Naive thymus-derived CD8-positive, alpha-beta T cell (primary cell): ENCODE results near the gene CYP1B1. TPM values are rescaled to one million over a fixed set of nuclear protein-coding genes. Genes with fewer than 3 reads are reported as not detected.
"Not testable (repeated sequence)": the region's sequence is repeated elsewhere in the genome, so short reads cannot be mapped to it uniquely, and the experiment has no call there.

Experiments used
- ATAC-seq, 2 donors: fragments of 150-1000 bp; cut with Tn5 transposase in 1 of 2; sonication (Bioruptor Pico), chemical (Tn5 transposase) in 1 of 2; 1 replicate in 1 of 2; 2 replicates in 1 of 2; pipeline ENCODE4 v1.10.0; 2021; ENCODE audit warnings: mild to moderate bottlenecking in 2 of 2, moderate library complexity in 2 of 2
- POLR2A ChIA-PET: fragments of 350-600 bp; sonication (Branson Sonifier 250); formaldehyde crosslinking; loops from one replicate; lab custom pipeline; 2021; ENCODE audit warnings: antibody characterized with exemption; lab: Charles Lee
- DNase-seq, 10 donors: peaks; one replicate each; pipeline versions ENCODE4 v3.0.0 to v3.0.0-alpha.2; 2020 to 2022
- H3K27ac Mint-ChIP-seq, 10 donors: one replicate each; pipeline ENCODE4 v1.8.0; 2020 to 2022; ENCODE audit warnings: mild to moderate bottlenecking in 10 of 10, mixed read lengths in 10 of 10, moderate library complexity in 4 of 10, inconsistent platforms in 1 of 10
- H3K27me3 Mint-ChIP-seq, 5 donors: one replicate each; pipeline ENCODE4 v1.8.0; 2021 to 2022; ENCODE audit warnings: mixed read lengths in 5 of 5
- H3K36me3 Mint-ChIP-seq, 3 donors: one replicate each; pipeline ENCODE4 v1.8.0; 2020 to 2022; ENCODE audit warnings: mixed read lengths in 3 of 3, mild to moderate bottlenecking in 2 of 3, inconsistent platforms in 1 of 3
- H3K4me1 Mint-ChIP-seq, 4 donors: one replicate each; pipeline ENCODE4 v1.8.0; 2021 to 2022; ENCODE audit warnings: mixed read lengths in 4 of 4
- H3K4me3 Mint-ChIP-seq, 10 donors: one replicate each; pipeline ENCODE4 v1.8.0; 2020 to 2022; ENCODE audit warnings: mild to moderate bottlenecking in 10 of 10, mixed read lengths in 10 of 10, moderate library complexity in 6 of 10, inconsistent platforms in 1 of 10
- H3K9me3 Mint-ChIP-seq, 9 donors: one replicate each; pipeline ENCODE4 v1.8.0; 2020 to 2022; ENCODE audit warnings: mixed read lengths in 9 of 9, mild to moderate bottlenecking in 3 of 9, inconsistent platforms in 1 of 9, moderate library complexity in 1 of 9
- polyA plus RNA-seq, 3 donors: library from polyadenylated mRNA; unstranded; fragments of 300-500 nt; fragmentation: Illumina TruSeq; gene quantifications; one replicate each; pipeline ENCODE4 v1.2.3, GENCODE V29; 2021
- total RNA-seq, 8 experiments: library from RNA in 2 of 8; stranded (reverse) in 2 of 8; gene quantifications; one replicate each; pipeline ENCODE4 v1.2.3 and lab custom pipeline; 2021 to 2026

CYP1B1 gene
- total and polyA plus RNA-seq, 5 experiments from 2014 or later: 0.10 to 3.9 (median 1.2) TPM; not detected in 1

DNA sequence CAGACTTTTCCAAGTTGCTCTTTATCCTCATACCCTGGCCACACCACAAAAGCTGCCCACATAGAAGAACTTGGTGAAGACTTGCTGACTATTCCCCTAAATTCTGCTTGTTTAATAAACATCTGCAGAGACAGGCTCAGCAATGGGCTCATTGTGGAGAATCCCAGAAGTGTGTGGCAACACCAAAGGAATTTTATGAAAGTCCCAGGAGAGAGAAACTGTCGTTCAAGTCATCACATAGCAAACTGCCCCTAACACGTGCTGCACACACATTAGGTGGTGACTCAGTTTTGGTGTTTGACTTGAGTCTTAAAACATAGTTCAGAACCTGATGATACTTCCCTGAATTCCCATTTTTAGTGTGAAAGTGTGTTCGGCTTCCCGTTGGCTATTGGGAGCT is 38.6 kb downstream of the CYP1B1 start:
- no peaks in the 10 kb centered on the region for H3K36me3 Mint-ChIP-seq
- DNase-seq: no peak
- peaks cover 2 to 8% (median 6%) of the 10 kb centered on the region in 4 donors for H3K4me1 Mint-ChIP-seq
- no peak overlapping the region for H3K4me3 Mint-ChIP-seq
- POLR2A ChIA-PET: no interaction called here
- peaks cover 0 to 5% (median 0%) of the 10 kb centered on the region in 9 donors for H3K9me3 Mint-ChIP-seq
- peaks cover 19 to 50% (median 40%) of the 10 kb centered on the region in 5 donors for H3K27me3 Mint-ChIP-seq
- H3K27ac Mint-ChIP-seq: no peak overlapping the region
- ATAC-seq: no peak

DNA sequence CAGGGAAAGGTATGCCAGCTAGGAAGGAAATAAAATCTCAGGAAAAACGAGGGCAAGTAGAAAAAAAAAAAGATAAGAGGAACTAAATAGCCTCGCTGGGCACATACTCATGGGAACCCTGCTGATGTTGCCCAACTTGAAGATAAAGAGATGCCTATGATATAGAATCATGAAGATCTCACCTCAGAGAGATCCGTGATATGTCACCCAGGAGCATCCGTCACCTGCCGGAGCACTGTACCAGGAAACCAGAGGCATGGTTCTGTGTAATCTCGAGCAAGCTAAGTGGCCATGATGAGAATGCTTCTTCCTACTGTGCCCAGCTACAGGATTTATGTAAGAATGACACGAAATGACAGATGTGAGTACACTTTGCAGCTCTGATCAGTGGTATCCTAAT is 40.0 kb downstream of the CYP1B1 start:
- Mint-ChIP-seq H3K27me3 (peaks cover 19 to 50% (median 40%) of the 10 kb centered on the region in 5 donors), H3K36me3 (peaks cover 0 to 2% (median 0%) of the 10 kb centered on the region in 3 donors), H3K4me3 (no peak overlapping the region), H3K27ac (no peak overlapping the region), H3K9me3 (peaks cover 0 to 2% (median 0%) of the 10 kb centered on the region in 9 donors), H3K4me1 (peaks cover 2 to 8% (median 6%) of the 10 kb centered on the region in 4 donors)
- POLR2A ChIA-PET: no interaction called here
- ATAC-seq (no peak), DNase-seq (no peak)

DNA sequence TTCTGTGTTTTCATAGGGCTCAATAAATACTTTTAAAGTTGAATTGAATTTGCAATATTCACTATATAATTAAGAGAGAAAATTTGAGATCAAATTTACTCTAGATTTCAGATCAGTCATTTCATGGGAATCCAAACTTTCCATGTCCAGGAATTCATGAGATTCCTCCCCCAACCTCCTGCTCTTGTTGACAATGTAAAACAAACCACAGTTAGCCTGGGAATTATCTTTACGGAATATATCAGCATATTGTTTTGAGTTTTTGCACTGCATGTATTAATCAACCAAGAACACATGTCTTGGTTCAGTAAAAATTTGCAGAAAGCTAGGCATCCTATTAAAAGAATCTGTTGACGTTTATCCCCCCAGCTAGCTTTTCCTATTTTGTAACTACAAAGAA is 42.3 kb downstream of the CYP1B1 start:
- ATAC-seq: no peak

DNA sequence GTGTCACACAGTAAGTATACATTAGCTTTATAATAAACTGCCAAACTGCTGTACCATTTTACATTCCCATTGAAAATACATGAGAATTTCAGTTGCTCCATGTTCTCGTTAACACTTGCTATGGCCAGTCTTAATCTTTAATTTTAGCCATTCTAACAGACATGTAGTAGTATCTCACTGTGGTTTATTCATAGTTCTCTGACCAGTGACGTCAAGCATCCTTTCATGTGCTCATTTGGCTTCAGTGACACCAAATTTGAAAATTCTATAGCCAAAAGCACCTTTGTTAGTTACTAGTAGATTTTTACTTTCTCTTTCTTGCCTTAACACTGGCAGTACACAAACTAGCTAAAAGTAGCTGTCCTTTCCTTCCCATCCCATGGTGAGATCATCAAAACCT is 43.0 kb downstream of the CYP1B1 start:
- H3K27ac Mint-ChIP-seq: no peak overlapping the region
- POLR2A ChIA-PET: no interaction called here
- DNase-seq (no peak), ATAC-seq (no peak)
- H3K27me3 Mint-ChIP-seq: peaks cover 10 to 38% (median 27%) of the 10 kb centered on the region in 5 donors
- peaks cover 1 to 3% (median 2%) of the 10 kb centered on the region in 4 donors for H3K4me1 Mint-ChIP-seq
- no peak overlapping the region for H3K4me3 Mint-ChIP-seq
- H3K36me3 Mint-ChIP-seq: peaks cover 0 to 5% (median 3%) of the 10 kb centered on the region in 3 donors
- H3K9me3 Mint-ChIP-seq: peaks cover 0 to 2% (median 0%) of the 10 kb centered on the region in 9 donors

More for the DNA sequence above, 42.3 kb downstream of the CYP1B1 start:
- H3K4me1 Mint-ChIP-seq: peaks cover 2 to 8% (median 6%) of the 10 kb centered on the region in 4 donors
- peaks cover 0 to 2% (median 0%) of the 10 kb centered on the region in 9 donors for H3K9me3 Mint-ChIP-seq
- peaks cover 10 to 43% (median 32%) of the 10 kb centered on the region in 5 donors for H3K27me3 Mint-ChIP-seq
- POLR2A ChIA-PET: no interaction called here
- no peak overlapping the region for H3K27ac Mint-ChIP-seq
- no peak for DNase-seq
- no peak overlapping the region for H3K4me3 Mint-ChIP-seq
- H3K36me3 Mint-ChIP-seq: peaks cover 0 to 5% (median 2%) of the 10 kb centered on the region in 3 donors

DNA sequence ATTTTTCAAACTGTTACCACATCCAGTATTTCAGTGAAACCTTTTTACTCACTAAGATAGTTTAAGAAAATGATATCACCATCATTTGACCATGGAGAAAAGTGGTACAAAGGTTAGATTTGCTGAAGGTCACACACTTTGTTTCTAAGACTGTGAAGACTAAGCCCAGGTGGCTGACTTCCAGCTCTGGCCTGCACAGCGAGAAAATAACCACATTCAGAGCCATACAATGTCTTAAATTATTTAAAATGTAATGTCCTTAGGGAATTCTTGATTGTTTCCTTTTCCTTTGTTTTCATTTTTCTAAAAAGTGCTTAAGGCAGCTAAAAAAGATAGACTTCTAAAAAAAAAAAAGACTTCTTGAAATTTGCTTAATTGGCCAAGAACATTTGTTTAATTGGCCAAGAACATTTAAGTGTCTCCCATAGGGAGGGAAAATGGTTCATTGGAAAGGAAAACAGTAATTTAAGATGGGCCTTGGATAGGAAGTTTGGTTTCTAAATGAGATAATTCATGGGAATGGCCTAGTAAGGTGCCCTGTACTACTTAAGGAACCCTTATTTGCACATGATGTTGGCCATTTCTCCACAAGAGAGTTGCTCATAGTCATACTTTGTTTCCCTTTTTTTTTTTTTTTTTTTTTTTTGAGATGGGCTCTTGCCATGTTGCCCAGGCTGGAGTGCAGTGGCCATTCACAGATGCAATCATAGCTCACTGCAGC is 45.2 kb downstream of the CYP1B1 start:
- no peak for DNase-seq
- Mint-ChIP-seq H3K9me3 (peaks cover 0 to 2% (median 0%) of the 10 kb centered on the region in 9 donors), H3K4me3 (no peak overlapping the region), H3K27me3 (peaks cover 5 to 18% (median 10%) of the 10 kb centered on the region in 5 donors), H3K36me3 (peaks cover 0 to 5% (median 3%) of the 10 kb centered on the region in 3 donors), H3K4me1 (no peaks in the 10 kb centered on the region), H3K27ac (no peak overlapping the region)
- no peak for ATAC-seq
- POLR2A ChIA-PET: no interaction called here

DNA sequence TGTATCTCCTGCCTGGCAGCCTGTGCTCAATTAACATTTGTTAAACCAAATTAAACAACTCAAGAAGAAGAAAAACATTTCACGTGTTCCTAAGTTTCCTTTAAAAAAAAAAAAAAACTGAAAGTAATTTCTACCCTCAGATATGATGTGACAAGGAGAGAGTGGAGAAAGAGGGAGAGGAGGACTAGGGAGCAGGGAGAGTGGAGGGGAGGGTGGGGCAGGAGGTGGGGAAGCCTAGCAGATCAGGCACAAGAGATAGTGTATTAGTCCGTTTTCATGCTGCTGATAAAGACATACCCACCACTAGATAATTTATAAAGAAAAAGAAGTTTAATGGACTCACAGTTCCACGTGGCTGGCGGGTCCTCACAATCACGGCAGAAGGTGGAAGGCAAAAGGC is 46.4 kb downstream of the CYP1B1 start:
- Mint-ChIP-seq H3K9me3 (peaks cover 0 to 2% (median 0%) of the 10 kb centered on the region in 9 donors), H3K27me3 (peaks cover 2 to 10% (median 7%) of the 10 kb centered on the region in 5 donors), H3K36me3 (peaks cover 0 to 5% (median 3%) of the 10 kb centered on the region in 3 donors), H3K4me3 (no peak overlapping the region), H3K4me1 (no peaks in the 10 kb centered on the region), H3K27ac (no peak overlapping the region)
- ATAC-seq (no peak), DNase-seq (no peak)
- POLR2A ChIA-PET: no interaction called here

DNA sequence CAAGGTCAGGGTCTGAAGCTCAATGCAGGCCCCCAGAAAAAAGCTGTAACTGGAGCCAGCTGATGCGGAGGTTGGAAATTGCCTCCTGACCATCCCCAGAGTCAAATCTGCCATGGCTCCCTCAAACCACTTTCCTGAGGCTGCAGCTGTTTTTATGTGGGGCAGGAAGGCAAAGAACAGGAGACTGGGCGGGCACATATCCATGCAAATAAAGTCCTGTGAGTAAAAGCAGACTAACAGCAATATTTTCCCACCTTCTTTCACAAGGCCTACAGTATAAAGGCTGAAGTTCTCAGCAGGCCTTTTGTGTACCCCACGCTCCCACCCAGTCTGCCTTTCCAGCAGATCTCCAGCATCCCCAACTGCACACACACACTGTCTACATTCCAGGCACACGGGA is 47.1 kb downstream of the CYP1B1 start:
- Mint-ChIP-seq H3K27ac (peak overlapping the region in 1 of 10 donors; percentile 32), H3K36me3 (peaks cover 0 to 5% (median 3%) of the 10 kb centered on the region in 3 donors), H3K4me1 (no peaks in the 10 kb centered on the region), H3K27me3 (peaks cover 2 to 10% (median 5%) of the 10 kb centered on the region in 5 donors), H3K9me3 (peaks cover 0 to 2% (median 0%) of the 10 kb centered on the region in 9 donors), H3K4me3 (no peak overlapping the region)
- DNase-seq (no peak), ATAC-seq (no peak)
- POLR2A ChIA-PET: interaction anchor here (0.6 kb wide), 1 partner anchor 914 kb away, joined by 5 read pairs; no protein-coding TSS in a partner anchor

DNA sequence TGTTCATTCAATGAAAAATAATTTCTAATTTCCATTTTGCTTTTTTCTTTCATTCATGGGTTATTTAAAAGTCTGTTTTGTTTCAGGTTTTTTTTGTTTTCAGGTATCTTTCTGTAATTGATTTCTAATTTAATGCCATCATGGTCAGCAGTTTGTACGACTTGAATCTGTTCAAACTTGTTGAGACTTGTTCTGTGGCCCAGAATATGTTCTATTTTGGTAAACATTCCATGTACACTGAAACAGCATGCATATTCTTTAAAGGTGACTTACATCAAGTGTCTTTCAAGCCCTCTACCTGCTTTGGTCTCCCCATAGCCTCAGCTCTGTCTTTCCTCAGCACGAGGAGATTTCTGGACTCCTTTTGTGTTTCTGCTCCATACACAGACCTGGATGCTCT is 49.1 kb downstream of the CYP1B1 start:
- peaks cover 0 to 10% (median 5%) of the 10 kb centered on the region in 5 donors for H3K27me3 Mint-ChIP-seq
- POLR2A ChIA-PET: no interaction called here
- DNase-seq (no peak), ATAC-seq (no peak)
- no peaks in the 10 kb centered on the region for H3K4me1 Mint-ChIP-seq
- no peaks in the 10 kb centered on the region for H3K9me3 Mint-ChIP-seq
- H3K27ac Mint-ChIP-seq: no peak overlapping the region
- H3K36me3 Mint-ChIP-seq: peaks cover 0 to 5% (median 3%) of the 10 kb centered on the region in 3 donors
- no peak overlapping the region for H3K4me3 Mint-ChIP-seq

DNA sequence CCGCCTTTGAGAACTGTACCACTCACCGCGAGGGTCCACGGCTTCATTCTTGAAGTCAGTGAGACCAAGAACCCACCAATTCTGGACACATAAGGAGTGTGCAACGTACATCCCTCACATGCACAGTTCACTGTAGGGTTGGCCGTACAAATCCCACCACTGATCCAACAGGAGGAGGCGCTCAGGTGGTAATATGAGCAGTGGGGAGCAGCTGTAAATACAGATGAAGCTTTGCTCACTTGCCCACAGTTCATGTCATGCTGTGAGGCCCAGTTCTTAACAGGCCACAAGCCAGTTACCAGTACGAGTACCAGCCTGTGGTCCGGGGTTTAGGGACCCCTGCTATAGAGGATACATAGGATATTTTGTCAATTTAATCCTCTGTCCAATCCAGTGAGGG is 54.4 kb downstream of the CYP1B1 start:
- ATAC-seq (no peak), DNase-seq (no peak)
- Mint-ChIP-seq H3K9me3 (peaks cover 0 to 3% (median 0%) of the 10 kb centered on the region in 9 donors), H3K4me3 (no peak overlapping the region), H3K27ac (no peak overlapping the region), H3K4me1 (no peaks in the 10 kb centered on the region), H3K27me3 (peaks cover 0 to 1% (median 0%) of the 10 kb centered on the region in 5 donors), H3K36me3 (peaks cover 0 to 6% (median under 1%) of the 10 kb centered on the region in 3 donors)
- POLR2A ChIA-PET: no interaction called here

DNA sequence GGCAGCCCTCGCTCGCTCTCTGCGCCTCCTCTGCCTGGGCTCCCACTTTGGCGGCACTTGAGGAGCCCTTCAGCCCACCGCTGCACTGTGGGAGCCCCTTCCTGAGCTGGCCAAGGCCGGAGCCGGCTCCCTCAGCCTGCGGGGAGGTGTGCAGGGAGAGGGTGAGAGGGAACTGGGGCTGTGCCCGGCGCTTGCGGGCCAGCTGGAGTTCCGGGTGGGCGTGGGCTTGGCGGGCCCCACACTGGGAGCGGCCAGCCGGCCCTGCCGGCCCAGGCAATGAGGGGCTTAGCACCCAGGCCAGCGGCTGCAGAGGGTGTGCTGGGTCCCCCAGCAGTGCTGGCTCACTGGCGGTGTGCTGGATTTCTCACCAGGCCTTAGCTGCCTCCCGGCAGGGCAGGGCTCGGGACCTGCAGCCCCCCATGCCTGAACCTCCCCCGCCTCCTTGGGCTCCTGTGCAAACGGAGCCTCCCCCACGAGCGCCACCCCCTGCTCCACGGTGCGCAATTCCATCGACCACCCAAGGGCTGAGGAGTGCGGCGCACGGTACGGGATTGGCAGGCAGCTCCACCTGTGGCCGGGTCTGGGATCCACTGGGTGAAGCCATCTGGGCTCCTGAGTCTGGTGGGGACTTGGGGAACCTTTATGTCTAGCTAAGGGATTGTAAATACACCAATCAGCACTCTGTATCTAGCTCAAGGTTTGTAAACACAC is 55.4 kb downstream of the CYP1B1 start:
- H3K27me3 Mint-ChIP-seq, H3K9me3 Mint-ChIP-seq, H3K27ac Mint-ChIP-seq, POLR2A ChIA-PET, H3K4me1 Mint-ChIP-seq, DNase-seq, H3K4me3 Mint-ChIP-seq, ATAC-seq: not testable (repeated sequence)
- H3K36me3 Mint-ChIP-seq: peaks cover 0 to 10% (median 4%) of the 10 kb centered on the region in 3 donors

DNA sequence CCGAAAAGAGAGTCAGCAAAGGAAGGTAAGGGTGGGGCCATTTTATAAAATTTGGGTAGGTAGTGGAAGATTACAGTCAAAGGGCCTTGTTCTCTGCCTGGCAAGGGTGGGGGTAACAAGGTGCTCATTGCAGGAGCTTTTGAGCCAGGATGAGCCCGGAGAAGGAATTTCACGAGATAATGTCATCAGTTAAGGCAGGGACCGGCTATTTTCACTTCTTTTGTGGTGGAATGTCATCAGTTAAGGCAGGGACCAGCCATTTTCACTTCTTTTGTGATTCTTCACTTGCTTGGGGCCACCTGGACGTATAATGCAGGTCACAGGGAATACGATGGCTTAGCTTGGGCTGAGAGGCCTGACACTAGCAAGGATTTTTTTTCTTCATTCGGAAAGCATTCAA is 58.1 kb downstream of the CYP1B1 start:
- peak overlapping the region in 1 of 10 donors; percentile 0 for H3K27ac Mint-ChIP-seq
- no peaks in the 10 kb centered on the region for H3K4me1 Mint-ChIP-seq
- H3K27me3 Mint-ChIP-seq: no peaks in the 10 kb centered on the region
- DNase-seq (no peak), ATAC-seq (no peak)
- POLR2A ChIA-PET: no interaction called here
- H3K9me3 Mint-ChIP-seq: peaks cover 0 to 3% (median 0%) of the 10 kb centered on the region in 9 donors
- peaks cover 4 to 21% (median 9%) of the 10 kb centered on the region in 3 donors for H3K36me3 Mint-ChIP-seq
- no peak overlapping the region for H3K4me3 Mint-ChIP-seq
